ENCODE measurements around the gene FXYD3.

GRCh38 chr19:35140962-35141836 is 25.6 kb downstream of the FXYD3 start:
- TF ChIP-seq, protein P1, sequence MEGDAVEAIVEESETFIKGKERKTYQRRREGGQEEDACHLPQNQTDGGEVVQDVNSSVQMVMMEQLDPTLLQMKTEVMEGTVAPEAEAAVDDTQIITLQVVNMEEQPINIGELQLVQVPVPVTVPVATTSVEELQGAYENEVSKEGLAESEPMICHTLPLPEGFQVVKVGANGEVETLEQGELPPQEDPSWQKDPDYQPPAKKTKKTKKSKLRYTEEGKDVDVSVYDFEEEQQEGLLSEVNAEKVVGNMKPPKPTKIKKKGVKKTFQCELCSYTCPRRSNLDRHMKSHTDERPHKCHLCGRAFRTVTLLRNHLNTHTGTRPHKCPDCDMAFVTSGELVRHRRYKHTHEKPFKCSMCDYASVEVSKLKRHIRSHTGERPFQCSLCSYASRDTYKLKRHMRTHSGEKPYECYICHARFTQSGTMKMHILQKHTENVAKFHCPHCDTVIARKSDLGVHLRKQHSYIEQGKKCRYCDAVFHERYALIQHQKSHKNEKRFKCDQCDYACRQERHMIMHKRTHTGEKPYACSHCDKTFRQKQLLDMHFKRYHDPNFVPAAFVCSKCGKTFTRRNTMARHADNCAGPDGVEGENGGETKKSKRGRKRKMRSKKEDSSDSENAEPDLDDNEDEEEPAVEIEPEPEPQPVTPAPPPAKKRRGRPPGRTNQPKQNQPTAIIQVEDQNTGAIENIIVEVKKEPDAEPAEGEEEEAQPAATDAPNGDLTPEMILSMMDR (IDR thresholded peaks at IDR 0.05), result peak; percentile 27 to 52 (median 40)
- peak; percentile 39 for TF ChIP-seq POLR2A (IDR thresholded peaks at IDR 0.05)

Measured in right lobe of liver (tissue), 4 donors.